ENCODE results near the gene ARHGAP11B.
"Not testable (repeated sequence)": the region's sequence is repeated elsewhere in the genome, so short reads cannot be mapped to it uniquely, and the experiment has no call there.

DNA sequence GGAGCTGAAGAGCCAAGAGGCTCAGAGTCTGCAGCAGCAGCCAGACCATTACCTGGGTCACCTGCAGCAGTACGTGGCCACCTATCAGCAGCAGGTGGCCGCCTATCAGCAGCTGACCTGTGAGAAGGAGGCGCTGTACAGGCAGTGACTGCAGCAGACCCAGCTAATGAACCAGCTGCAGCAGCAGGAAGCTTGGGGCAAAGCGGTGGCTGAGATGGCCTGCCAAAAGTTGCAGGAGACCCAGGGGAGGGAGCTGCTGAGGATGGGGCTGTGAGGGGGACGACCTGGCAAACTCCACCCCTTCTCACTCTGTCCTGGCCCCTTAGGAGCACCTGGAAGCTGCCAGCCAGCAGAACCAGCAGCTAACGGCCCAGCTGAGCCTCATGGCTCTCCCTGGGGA, 13.7 kb upstream of the ARHGAP11B start:
- not testable (repeated sequence) for TF ChIP-seq POLR2A (IDR thresholded peaks at IDR 0.05)
- TF ChIP-seq, protein P1, sequence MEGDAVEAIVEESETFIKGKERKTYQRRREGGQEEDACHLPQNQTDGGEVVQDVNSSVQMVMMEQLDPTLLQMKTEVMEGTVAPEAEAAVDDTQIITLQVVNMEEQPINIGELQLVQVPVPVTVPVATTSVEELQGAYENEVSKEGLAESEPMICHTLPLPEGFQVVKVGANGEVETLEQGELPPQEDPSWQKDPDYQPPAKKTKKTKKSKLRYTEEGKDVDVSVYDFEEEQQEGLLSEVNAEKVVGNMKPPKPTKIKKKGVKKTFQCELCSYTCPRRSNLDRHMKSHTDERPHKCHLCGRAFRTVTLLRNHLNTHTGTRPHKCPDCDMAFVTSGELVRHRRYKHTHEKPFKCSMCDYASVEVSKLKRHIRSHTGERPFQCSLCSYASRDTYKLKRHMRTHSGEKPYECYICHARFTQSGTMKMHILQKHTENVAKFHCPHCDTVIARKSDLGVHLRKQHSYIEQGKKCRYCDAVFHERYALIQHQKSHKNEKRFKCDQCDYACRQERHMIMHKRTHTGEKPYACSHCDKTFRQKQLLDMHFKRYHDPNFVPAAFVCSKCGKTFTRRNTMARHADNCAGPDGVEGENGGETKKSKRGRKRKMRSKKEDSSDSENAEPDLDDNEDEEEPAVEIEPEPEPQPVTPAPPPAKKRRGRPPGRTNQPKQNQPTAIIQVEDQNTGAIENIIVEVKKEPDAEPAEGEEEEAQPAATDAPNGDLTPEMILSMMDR (IDR thresholded peaks at IDR 0.05), result not testable (repeated sequence)

Measured in esophagus squamous epithelium (tissue), 4 donors.